Right atrium auricular region (tissue), 2 donors: Measurements from ENCODE around the gene COQ8A. TPM values are rescaled to one million over a fixed set of nuclear protein-coding genes. Genes with fewer than 3 reads are reported as not detected.
A peak's percentile ranks its signal among the peaks of the same experiment; 100 is the strongest.

Source experiments
- DNase-seq: peaks from one replicate; pipeline ENCODE4 v3.0.0-alpha.2; 2019; ENCODE audit warnings: low spot score
- H3K27ac ChIP-seq, 2 donors: fragments of 200-600 bp; sonication (generic); 1 replicate in 1 of 2; 2 replicates in 1 of 2; pipeline ENCODE4 v1.5.1; 2016 to 2019
- H3K27me3 ChIP-seq, 2 donors: fragments of 200-600 bp; sonication (generic); one replicate each; pipeline versions ENCODE4 v1.5.1 to v1.6.0; 2017 to 2019
- H3K36me3 ChIP-seq: fragments of 200-600 bp; sonication (generic); one replicate; pipeline ENCODE4 v1.5.1; 2016
- H3K4me1 ChIP-seq, 2 donors: fragments of 200-600 bp; sonication (generic); one replicate each; pipeline versions ENCODE4 v1.5.1 to v1.6.0; 2017 to 2019
- H3K4me3 ChIP-seq, 2 donors: fragments of 200-600 bp; sonication (generic); 1 replicate in 1 of 2; 2 replicates in 1 of 2; pipeline ENCODE4 v1.5.1; 2017 to 2019; ENCODE audit warnings: mild to moderate bottlenecking in 1 of 2, moderate library complexity in 1 of 2
- H3K9me3 ChIP-seq, 2 donors: fragments of 200-600 bp; sonication (generic); one replicate each; pipeline ENCODE4 v1.5.1; 2019
- total RNA-seq, 2 donors: library from RNA; depleted of rRNA; stranded (reverse); fragments of >200 nt; gene quantifications; one replicate each; pipeline ENCODE4 v1.1.0, GENCODE V29; 2016
- TF ChIP-seq, protein P1 (sequence below), 2 donors: fragments of 200-600 bp; sonication (generic); IDR thresholded peaks; one replicate each; pipeline ENCODE4 v1.5.1; 2019; ENCODE audit warnings: antibody characterized with exemption in 2 of 2

COQ8A gene
- total RNA-seq, 2 donors from 2014 or later, result 158 to 253 TPM

DNA sequence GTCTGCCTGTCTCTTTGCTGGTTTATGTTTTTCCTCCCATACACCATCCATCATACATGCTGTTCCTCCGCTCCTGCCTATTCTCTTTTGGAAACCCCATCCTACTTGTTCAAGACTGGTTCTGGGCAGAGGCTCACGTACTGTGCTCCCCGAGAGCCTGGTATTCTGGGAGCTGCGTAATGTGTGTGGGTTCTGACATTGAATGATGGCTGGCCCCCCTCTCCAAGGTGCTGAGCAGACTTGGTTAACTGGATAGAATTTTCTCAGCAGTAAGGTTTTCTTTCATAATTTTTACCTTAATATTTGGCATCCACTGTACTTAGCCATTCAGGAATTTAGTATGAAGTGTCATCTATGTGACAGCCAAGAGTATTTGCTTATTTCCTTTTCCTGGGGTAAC, 26.6 kb downstream of the COQ8A start:
- Histone ChIP-seq H3K27ac (peak overlapping the region; percentile 83 to 88), H3K9me3 (peaks cover 0 to 2% of the 10 kb centered on the region in 2 donors), H3K36me3 (peaks cover 37% of the 10 kb centered on the region), H3K4me3 (no peak overlapping the region), H3K27me3 (no peaks in the 10 kb centered on the region), H3K4me1 (peaks cover 0 to 54% of the 10 kb centered on the region in 2 donors)
- DNase-seq, result no peak
- TF ChIP-seq, protein P1, sequence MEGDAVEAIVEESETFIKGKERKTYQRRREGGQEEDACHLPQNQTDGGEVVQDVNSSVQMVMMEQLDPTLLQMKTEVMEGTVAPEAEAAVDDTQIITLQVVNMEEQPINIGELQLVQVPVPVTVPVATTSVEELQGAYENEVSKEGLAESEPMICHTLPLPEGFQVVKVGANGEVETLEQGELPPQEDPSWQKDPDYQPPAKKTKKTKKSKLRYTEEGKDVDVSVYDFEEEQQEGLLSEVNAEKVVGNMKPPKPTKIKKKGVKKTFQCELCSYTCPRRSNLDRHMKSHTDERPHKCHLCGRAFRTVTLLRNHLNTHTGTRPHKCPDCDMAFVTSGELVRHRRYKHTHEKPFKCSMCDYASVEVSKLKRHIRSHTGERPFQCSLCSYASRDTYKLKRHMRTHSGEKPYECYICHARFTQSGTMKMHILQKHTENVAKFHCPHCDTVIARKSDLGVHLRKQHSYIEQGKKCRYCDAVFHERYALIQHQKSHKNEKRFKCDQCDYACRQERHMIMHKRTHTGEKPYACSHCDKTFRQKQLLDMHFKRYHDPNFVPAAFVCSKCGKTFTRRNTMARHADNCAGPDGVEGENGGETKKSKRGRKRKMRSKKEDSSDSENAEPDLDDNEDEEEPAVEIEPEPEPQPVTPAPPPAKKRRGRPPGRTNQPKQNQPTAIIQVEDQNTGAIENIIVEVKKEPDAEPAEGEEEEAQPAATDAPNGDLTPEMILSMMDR (IDR thresholded peaks at IDR 0.05), result no peak

DNA sequence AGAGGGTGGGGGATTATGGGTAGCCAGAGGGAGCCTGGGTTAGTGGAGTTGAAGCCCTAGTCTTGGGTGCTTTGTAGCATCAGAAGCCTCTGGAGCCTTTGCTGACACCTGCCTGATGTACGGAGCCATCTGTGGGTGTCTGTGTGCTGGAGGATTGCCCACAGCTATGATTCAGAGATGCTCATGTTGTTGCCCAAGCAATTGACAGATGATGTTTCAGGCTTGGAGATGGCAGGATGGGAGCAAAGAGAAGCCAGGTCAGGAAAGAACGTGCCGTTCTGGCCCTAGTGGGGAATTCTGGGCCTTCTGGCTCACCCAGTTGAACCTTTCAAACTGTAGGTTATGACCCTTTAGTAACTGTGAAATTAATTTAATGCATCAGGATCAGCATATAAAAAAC, 27.6 kb downstream of the COQ8A start:
- Histone ChIP-seq H3K36me3 (peaks cover 37% of the 10 kb centered on the region), H3K4me3 (no peak overlapping the region), H3K27ac (peak overlapping the region; percentile 83 to 88), H3K9me3 (peaks cover 0 to 6% of the 10 kb centered on the region in 2 donors), H3K27me3 (no peaks in the 10 kb centered on the region), H3K4me1 (peaks cover 0 to 44% of the 10 kb centered on the region in 2 donors)
- DNase-seq, result no peak
- TF ChIP-seq, protein P1 (IDR thresholded peaks at IDR 0.05), result no peak

DNA sequence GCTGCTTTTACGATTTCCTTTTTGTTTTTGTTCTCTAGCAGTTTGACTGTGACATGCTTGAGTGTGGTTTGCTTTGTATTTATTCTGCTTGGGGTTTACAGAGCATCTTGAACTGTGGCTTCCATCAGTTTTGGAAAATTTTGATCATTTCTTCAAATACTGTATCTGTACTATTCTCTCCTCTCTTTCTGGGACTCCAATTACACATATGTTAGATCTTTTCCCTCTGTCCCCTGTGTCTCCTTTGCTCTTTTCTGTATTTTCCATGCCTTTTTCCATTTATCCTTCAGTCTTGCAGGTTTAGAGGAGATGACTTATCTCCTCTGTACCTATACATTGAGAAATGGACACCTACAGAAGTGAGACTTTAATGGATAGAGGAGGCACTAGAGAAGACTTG, 31.7 kb downstream of the COQ8A start:
- no peak for DNase-seq
- Histone ChIP-seq H3K9me3 (peaks cover 0 to 6% of the 10 kb centered on the region in 2 donors), H3K4me3 (no peak overlapping the region), H3K27ac (no peak overlapping the region), H3K4me1 (peaks cover 0 to 57% of the 10 kb centered on the region in 2 donors), H3K27me3 (no peaks in the 10 kb centered on the region), H3K36me3 (peaks cover 14% of the 10 kb centered on the region)
- TF ChIP-seq, protein P1 (IDR thresholded peaks at IDR 0.05), result no peak

DNA sequence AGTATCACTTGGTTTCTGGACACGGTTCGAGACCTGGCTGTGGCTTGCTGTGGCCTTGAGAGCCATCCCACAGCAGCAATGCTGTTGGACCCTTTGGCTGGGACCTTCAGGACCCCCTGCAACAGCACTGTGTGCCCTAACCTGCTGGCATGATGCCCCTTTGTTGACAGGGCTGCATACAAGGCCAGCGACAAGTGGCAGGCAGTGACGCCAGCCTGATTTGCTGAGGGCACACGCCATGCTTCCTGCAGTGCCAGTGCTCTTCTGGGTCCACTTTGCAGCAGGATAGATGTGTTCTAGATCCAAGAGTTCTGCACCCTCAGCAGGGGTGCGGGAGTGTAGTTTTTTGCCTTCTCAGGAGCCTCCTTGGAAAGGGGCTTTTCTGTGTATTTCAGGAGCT, 32.8 kb downstream of the COQ8A start:
- TF ChIP-seq, protein P1 (IDR thresholded peaks at IDR 0.05), result no peak
- H3K4me3 ChIP-seq, result no peak overlapping the region
- H3K4me1 ChIP-seq, result peaks cover 0 to 52% of the 10 kb centered on the region in 2 donors

DNA sequence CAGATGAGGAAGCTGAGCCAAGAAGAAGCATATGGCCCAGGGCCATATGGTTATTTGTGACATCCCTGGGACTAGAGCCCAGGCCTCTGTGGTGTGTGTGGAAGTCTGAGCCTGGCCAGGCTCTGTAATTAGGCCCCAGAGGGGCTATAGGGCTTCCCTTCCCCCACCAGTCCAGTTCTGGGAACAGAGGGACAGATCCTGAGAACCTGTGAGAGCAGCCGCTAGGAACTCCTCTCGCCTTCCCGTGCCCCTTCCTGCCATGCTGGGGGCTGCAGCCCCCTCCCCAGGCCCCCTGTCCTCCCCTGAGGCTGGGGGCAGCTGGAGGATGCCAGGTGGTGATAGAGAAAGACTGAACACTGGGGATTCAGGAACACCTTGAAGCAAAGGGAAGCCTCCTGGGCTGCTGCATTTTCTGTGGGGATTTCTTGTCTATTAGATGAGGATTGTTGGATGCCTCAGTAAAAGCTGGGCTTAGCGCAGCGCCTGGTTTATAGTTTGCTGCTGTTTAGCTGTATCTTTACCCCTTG, 33.3 kb downstream of the COQ8A start:
- TF ChIP-seq, protein P1 (IDR thresholded peaks at IDR 0.05), result no peak
- H3K27ac ChIP-seq, result peak overlapping the region; percentile 84 to 87
- peaks cover 0 to 47% of the 10 kb centered on the region in 2 donors for H3K4me1 ChIP-seq
- peaks cover 19% of the 10 kb centered on the region for H3K36me3 ChIP-seq
- no peaks in the 10 kb centered on the region for H3K27me3 ChIP-seq
- peaks cover 0 to 6% of the 10 kb centered on the region in 2 donors for H3K9me3 ChIP-seq
- H3K4me3 ChIP-seq, result no peak overlapping the region
- no peak for DNase-seq

More for the DNA sequence above, 32.8 kb downstream of the COQ8A start:
- no peak for DNase-seq
- Histone ChIP-seq H3K36me3 (peaks cover 14% of the 10 kb centered on the region), H3K9me3 (peaks cover 0 to 6% of the 10 kb centered on the region in 2 donors), H3K27me3 (no peaks in the 10 kb centered on the region), H3K27ac (peak overlapping the region; percentile 84 to 87)
